SK-N-SH treated with all-trans-retinoic acid at 6 μM for 48 hours (cell line): Measurements from ENCODE around the gene NTSR1.

Source experiments
- ATAC-seq: fragments of 200-7000 bp; cut with Tn5 transposase; 3 replicates; pipeline ENCODE4 v1.9.1; 2020; ENCODE audit warnings: mild to moderate bottlenecking, moderate library complexity
- ARNTL ChIP-seq: fragments of 450-650 bp; formaldehyde crosslinking; IDR thresholded peaks from 2 replicates; pipeline ENCODE4 v1.5.0; 2020; ENCODE audit warnings: low read depth, mild to moderate bottlenecking, moderate library complexity, borderline replicate concordance
- BACH2 ChIP-seq: fragments of 250-450 bp; sonication (Bioruptor Pico); IDR thresholded peaks from 2 replicates; pipeline ENCODE4 v1.9.0; 2021; ENCODE audit warnings: mild to moderate bottlenecking, borderline replicate concordance
- CSDC2 ChIP-seq: fragments of 250-450 bp; sonication (Bioruptor Pico); IDR thresholded peaks from 2 replicates; pipeline ENCODE4 v1.5.0; 2020; ENCODE audit warnings: mild to moderate bottlenecking, moderate library complexity
- ESRRG ChIP-seq: fragments of 250-450 bp; sonication (Bioruptor Pico); IDR thresholded peaks from 2 replicates; pipeline ENCODE4 v1.6.1; 2021; ENCODE audit warnings: mild to moderate bottlenecking
- GLIS3 ChIP-seq: fragments of 250-450 bp; sonication (Bioruptor Pico); IDR thresholded peaks from 2 replicates; pipeline ENCODE4 v1.5.0; 2020; ENCODE audit warnings: mild to moderate bottlenecking, moderate library complexity
- ISL1 ChIP-seq: fragments of 250-450 bp; sonication (Bioruptor Pico); IDR thresholded peaks from 2 replicates; pipeline ENCODE4 v2.1.2; 2022; ENCODE audit warnings: mild to moderate bottlenecking, moderate library complexity
- OSR1 ChIP-seq: fragments of 250-450 bp; sonication (Bioruptor Pico); IDR thresholded peaks from 2 replicates; pipeline ENCODE4 v1.8.0; 2022; ENCODE audit warnings: moderate library complexity, mild to moderate bottlenecking, inconsistent platforms
- PPARA ChIP-seq: fragments of 250-450 bp; sonication (Bioruptor Pico); IDR thresholded peaks from 2 replicates; pipeline ENCODE4 v1.5.0; 2020; ENCODE audit warnings: mild to moderate bottlenecking, borderline replicate concordance
- RARB ChIP-seq: fragments of 250-450 bp; sonication (Bioruptor Pico); IDR thresholded peaks from 2 replicates; pipeline ENCODE4 v1.8.0; 2021; ENCODE audit warnings: mild to moderate bottlenecking, moderate library complexity
- SNAI2 ChIP-seq: fragments of 250-450 bp; sonication (Bioruptor Pico); IDR thresholded peaks from 2 replicates; pipeline ENCODE4 v1.5.0; 2020; ENCODE audit warnings: mild to moderate bottlenecking, moderate library complexity
- TCF4 ChIP-seq: fragments of 250-450 bp; sonication (Bioruptor Pico); IDR thresholded peaks from 2 replicates; pipeline ENCODE4 v1.8.0; 2021; ENCODE audit warnings: mild to moderate bottlenecking, moderate library complexity, borderline replicate concordance
- TOX ChIP-seq: fragments of 250-450 bp; sonication (Bioruptor Pico); IDR thresholded peaks from 2 replicates; pipeline ENCODE4 v1.8.0; 2021; ENCODE audit warnings: mild to moderate bottlenecking, moderate library complexity, borderline replicate concordance
- ZC3H10 ChIP-seq: fragments of 250-450 bp; sonication (Bioruptor Pico); IDR thresholded peaks from 2 replicates; pipeline ENCODE4 v1.5.1; 2021; ENCODE audit warnings: mild to moderate bottlenecking, moderate library complexity
- ZFP3 ChIP-seq: fragments of 250-450 bp; sonication (Bioruptor Pico); IDR thresholded peaks from 2 replicates; pipeline ENCODE4 v1.5.0; 2020; ENCODE audit warnings: mild to moderate bottlenecking, moderate library complexity
- ZFP30 ChIP-seq: fragments of 450-650 bp; formaldehyde crosslinking; IDR thresholded peaks from 2 replicates; pipeline ENCODE4 v1.5.0; 2022; ENCODE audit warnings: mild to moderate bottlenecking, moderate library complexity
- ZNF565 ChIP-seq: fragments of 450-650 bp; formaldehyde crosslinking; conservative IDR thresholded peaks from 2 replicates; pipeline ENCODE4 v1.5.0; 2020; ENCODE audit warnings: low read depth, mild to moderate bottlenecking, moderate library complexity
- ZNF70 ChIP-seq: fragments of 450-650 bp; formaldehyde crosslinking; IDR thresholded peaks from 2 replicates; pipeline ENCODE4 v1.5.0; 2020; ENCODE audit warnings: mild to moderate bottlenecking, moderate library complexity
- TF ChIP-seq, protein P1 (sequence below): fragments of 250-450 bp; sonication (Bioruptor Pico); IDR thresholded peaks from 2 replicates; pipeline ENCODE4 v1.5.1; 2020; ENCODE audit warnings: low read depth, mild to moderate bottlenecking, moderate library complexity
- TF ChIP-seq, protein P2 (sequence below): fragments of 250-450 bp; sonication (Bioruptor Pico); IDR thresholded peaks from 2 replicates; pipeline ENCODE4 v1.5.0; 2020; ENCODE audit warnings: mild to moderate bottlenecking, moderate library complexity
- TF ChIP-seq, protein P3 (sequence below): fragments of 250-450 bp; sonication (Bioruptor Pico); IDR thresholded peaks from 2 replicates; pipeline ENCODE4 v1.8.0; 2021; ENCODE audit warnings: low read depth, mild to moderate bottlenecking, moderate library complexity, borderline replicate concordance
- TF ChIP-seq, protein P4 (sequence below): fragments of 250-450 bp; sonication (Bioruptor Pico); IDR thresholded peaks from 2 replicates; pipeline ENCODE4 v1.8.0; 2020; ENCODE audit warnings: mild to moderate bottlenecking, moderate library complexity, borderline replicate concordance

NTSR1 gene

DNA sequence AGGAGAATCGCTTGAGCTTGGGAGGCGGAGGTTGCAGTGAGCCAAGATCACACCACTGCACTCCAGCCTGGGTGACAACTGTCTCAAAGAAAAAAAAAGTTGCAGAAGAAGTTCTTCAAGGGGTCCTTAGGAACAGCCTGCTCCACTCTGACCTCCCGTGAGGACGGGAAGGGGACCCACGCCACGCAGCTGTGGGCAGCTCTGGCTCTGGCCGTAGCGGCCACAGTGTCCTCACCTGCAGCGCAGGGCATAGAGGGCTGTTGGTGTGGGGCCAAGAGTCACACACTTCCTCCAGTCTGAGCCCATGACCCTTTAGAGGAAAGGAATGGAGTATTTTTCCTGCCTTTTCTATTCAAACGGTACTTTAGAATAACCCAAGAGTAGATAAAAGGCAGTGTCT is 5.4 kb downstream of the NTSR1 start:
- ATAC-seq, result no peak
- TF ChIP-seq ZC3H10, result no peak
- no peak for TF ChIP-seq ZFP30 (CRISPR knock-in tag)
- TF ChIP-seq, protein P1, sequence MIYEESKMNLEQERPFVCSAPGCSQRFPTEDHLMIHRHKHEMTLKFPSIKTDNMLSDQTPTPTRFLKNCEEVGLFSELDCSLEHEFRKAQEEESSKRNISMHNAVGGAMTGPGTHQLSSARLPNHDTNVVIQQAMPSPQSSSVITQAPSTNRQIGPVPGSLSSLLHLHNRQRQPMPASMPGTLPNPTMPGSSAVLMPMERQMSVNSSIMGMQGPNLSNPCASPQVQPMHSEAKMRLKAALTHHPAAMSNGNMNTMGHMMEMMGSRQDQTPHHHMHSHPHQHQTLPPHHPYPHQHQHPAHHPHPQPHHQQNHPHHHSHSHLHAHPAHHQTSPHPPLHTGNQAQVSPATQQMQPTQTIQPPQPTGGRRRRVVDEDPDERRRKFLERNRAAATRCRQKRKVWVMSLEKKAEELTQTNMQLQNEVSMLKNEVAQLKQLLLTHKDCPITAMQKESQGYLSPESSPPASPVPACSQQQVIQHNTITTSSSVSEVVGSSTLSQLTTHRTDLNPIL, result no peak

DNA sequence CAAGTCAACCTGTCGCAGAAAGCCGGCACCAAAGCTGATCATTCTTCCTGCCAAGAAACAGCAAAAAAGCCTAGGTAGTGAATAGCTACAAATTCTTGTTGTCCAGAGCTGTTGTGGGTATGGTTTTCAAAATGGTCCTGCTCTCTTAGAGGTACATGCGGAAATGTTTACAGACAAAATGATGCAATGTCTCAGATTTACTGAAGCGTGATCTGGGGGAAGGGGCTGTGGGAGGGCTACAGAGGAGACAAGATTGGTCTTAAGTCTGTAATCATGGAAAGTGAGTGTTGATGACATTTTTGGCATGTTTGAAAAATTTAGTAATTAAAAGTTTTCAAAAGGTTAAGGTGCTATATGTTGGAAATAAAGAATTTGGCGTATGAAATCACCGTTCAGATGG is 6.2 kb downstream of the NTSR1 start:
- TF ChIP-seq OSR1, result no peak
- no peak for TF ChIP-seq TOX (CRISPR knock-in tag)
- TF ChIP-seq, protein P2, sequence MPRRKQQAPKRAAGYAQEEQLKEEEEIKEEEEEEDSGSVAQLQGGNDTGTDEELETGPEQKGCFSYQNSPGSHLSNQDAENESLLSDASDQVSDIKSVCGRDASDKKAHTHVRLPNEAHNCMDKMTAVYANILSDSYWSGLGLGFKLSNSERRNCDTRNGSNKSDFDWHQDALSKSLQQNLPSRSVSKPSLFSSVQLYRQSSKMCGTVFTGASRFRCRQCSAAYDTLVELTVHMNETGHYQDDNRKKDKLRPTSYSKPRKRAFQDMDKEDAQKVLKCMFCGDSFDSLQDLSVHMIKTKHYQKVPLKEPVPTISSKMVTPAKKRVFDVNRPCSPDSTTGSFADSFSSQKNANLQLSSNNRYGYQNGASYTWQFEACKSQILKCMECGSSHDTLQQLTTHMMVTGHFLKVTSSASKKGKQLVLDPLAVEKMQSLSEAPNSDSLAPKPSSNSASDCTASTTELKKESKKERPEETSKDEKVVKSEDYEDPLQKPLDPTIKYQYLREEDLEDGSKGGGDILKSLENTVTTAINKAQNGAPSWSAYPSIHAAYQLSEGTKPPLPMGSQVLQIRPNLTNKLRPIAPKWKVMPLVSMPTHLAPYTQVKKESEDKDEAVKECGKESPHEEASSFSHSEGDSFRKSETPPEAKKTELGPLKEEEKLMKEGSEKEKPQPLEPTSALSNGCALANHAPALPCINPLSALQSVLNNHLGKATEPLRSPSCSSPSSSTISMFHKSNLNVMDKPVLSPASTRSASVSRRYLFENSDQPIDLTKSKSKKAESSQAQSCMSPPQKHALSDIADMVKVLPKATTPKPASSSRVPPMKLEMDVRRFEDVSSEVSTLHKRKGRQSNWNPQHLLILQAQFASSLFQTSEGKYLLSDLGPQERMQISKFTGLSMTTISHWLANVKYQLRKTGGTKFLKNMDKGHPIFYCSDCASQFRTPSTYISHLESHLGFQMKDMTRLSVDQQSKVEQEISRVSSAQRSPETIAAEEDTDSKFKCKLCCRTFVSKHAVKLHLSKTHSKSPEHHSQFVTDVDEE, result no peak
- no peak for TF ChIP-seq ZFP3 (CRISPR knock-in tag)
- no peak for TF ChIP-seq RARB (CRISPR knock-in tag)
- TF ChIP-seq ISL1, result no peak
- TF ChIP-seq, protein P3, sequence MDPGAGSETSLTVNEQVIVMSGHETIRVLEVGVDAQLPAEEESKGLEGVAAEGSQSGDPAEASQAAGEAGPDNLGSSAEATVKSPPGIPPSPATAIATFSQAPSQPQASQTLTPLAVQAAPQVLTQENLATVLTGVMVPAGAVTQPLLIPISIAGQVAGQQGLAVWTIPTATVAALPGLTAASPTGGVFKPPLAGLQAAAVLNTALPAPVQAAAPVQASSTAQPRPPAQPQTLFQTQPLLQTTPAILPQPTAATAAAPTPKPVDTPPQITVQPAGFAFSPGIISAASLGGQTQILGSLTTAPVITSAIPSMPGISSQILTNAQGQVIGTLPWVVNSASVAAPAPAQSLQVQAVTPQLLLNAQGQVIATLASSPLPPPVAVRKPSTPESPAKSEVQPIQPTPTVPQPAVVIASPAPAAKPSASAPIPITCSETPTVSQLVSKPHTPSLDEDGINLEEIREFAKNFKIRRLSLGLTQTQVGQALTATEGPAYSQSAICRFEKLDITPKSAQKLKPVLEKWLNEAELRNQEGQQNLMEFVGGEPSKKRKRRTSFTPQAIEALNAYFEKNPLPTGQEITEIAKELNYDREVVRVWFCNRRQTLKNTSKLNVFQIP, result no peak
- TF ChIP-seq, protein P1, result no peak
- no peak for TF ChIP-seq BACH2 (CRISPR knock-in tag)
- TF ChIP-seq PPARA (CRISPR knock-in tag), result no peak
- no peak for ATAC-seq

DNA sequence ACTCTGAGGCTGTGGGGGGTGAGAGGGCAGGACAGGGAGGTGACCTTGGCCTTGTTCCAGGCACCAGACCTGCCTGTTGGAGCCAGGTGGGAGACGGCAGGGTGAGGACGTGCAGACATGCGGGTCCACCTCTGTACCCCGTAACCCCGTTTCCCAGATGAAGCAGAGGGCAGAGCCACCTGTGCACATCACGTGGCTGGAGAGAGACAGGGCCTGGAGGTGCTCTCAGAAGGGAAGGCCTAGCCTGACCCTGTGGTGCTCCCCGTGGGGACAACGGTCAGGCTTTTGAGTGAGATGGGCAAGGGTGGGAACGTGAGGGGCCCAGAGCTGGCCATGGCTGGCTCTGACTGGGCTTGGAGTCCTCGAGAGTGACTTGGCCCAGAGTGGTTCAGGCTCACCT is 6.6 kb downstream of the NTSR1 start:
- TF ChIP-seq, protein P4, sequence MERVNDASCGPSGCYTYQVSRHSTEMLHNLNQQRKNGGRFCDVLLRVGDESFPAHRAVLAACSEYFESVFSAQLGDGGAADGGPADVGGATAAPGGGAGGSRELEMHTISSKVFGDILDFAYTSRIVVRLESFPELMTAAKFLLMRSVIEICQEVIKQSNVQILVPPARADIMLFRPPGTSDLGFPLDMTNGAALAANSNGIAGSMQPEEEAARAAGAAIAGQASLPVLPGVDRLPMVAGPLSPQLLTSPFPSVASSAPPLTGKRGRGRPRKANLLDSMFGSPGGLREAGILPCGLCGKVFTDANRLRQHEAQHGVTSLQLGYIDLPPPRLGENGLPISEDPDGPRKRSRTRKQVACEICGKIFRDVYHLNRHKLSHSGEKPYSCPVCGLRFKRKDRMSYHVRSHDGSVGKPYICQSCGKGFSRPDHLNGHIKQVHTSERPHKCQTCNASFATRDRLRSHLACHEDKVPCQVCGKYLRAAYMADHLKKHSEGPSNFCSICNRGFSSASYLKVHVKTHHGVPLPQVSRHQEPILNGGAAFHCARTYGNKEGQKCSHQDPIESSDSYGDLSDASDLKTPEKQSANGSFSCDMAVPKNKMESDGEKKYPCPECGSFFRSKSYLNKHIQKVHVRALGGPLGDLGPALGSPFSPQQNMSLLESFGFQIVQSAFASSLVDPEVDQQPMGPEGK (CRISPR knock-in tag), result no peak
- no peak for TF ChIP-seq SNAI2 (CRISPR knock-in tag)
- no peak for TF ChIP-seq OSR1
- no peak for TF ChIP-seq ZNF70 (CRISPR knock-in tag)
- TF ChIP-seq ZFP30 (CRISPR knock-in tag), result no peak
- no peak for TF ChIP-seq GLIS3 (CRISPR knock-in tag)
- TF ChIP-seq BACH2 (CRISPR knock-in tag), result no peak
- no peak for TF ChIP-seq ZC3H10
- no peak for TF ChIP-seq TOX (CRISPR knock-in tag)
- TF ChIP-seq, protein P3, result no peak
- no peak for TF ChIP-seq ZFP3 (CRISPR knock-in tag)
- TF ChIP-seq TCF4 (CRISPR knock-in tag), result no peak
- TF ChIP-seq, protein P2, result no peak
- TF ChIP-seq ZNF565 (CRISPR knock-in tag), result no peak
- TF ChIP-seq CSDC2, result no peak
- TF ChIP-seq ESRRG, result no peak
- TF ChIP-seq PPARA (CRISPR knock-in tag), result no peak
- TF ChIP-seq ARNTL (CRISPR knock-in tag), result no peak
- TF ChIP-seq, protein P1, result no peak
- no peak for TF ChIP-seq ISL1
- ATAC-seq, result no peak
